ENCODE results near the gene ARPP19. TPM values are rescaled to one million over a fixed set of nuclear protein-coding genes. Genes with fewer than 3 reads are reported as not detected.

The ARPP19 gene
- total and polyA plus RNA-seq, 4 donors: 12.1 to 55.6 (median 31.7) TPM

DNA sequence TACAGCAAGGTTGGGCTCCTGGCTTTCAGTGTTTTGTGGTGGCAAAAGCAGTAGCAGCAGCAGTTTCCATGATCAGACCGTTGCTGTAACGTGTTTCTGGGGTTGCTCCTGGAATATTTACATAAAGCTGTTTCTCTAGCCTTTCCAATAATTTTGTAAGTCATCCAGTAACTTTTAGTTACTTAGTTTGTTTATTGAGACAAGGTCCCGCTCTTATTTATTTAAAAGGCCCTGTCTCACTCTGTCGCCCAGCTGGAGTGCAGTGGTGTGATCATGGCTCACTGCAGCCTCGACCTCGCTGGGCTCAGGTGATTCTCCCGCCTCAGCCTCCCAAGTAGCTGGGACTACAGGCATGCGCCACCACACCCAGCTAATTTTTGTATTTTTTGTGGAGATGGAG lies 31.4 kb downstream of the ARPP19 start (continued):
- TF ChIP-seq, protein P1, sequence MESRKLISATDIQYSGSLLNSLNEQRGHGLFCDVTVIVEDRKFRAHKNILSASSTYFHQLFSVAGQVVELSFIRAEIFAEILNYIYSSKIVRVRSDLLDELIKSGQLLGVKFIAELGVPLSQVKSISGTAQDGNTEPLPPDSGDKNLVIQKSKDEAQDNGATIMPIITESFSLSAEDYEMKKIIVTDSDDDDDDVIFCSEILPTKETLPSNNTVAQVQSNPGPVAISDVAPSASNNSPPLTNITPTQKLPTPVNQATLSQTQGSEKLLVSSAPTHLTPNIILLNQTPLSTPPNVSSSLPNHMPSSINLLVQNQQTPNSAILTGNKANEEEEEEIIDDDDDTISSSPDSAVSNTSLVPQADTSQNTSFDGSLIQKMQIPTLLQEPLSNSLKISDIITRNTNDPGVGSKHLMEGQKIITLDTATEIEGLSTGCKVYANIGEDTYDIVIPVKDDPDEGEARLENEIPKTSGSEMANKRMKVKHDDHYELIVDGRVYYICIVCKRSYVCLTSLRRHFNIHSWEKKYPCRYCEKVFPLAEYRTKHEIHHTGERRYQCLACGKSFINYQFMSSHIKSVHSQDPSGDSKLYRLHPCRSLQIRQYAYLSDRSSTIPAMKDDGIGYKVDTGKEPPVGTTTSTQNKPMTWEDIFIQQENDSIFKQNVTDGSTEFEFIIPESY (IDR thresholded peaks at IDR 0.05): peak; percentile 27
- TF ChIP-seq FOXA1 (IDR thresholded peaks at IDR 0.05) (no peak), RXRA (IDR thresholded peaks at IDR 0.05) (peak in 1 of 2 donors; percentile 39)

DNA sequence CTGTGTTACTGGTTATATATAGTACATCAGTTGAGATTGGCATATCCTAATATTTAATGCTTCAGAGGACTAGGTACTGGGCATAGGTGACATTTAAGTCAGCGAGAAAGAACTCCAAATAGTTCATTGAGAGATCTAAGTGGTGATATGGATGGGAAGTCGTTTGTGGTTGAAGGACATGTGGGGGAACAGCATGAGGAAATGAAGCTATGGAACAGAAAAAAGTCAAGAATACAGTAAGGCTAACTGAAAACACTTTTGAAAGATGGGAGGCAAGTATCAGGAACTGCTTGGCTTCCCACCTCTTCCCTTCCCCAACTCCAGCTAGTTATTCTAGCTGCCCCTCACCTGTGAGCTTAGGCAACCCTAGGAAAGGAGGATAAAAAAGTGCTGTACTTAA lies 36.4 kb downstream of the ARPP19 start:
- no peak for DNase-seq (ENCODE audit: low spot score)
- WGBS: 69% methylated on average over 2 of the region's 2 CpGs
- no peaks in the 10 kb centered on the region for H3K27me3 ChIP-seq (ENCODE audit: control insufficient read depth in 4 of 4, insufficient read depth in 4 of 4, low read length in 3 of 4)

More for the DNA sequence above, 36.4 kb downstream of the ARPP19 start:
- Histone ChIP-seq H3K9ac (ENCODE audit: low read depth in 1 of 2, low read length in 2 of 2) (no peak overlapping the region), H3K4me3 (ENCODE audit: low read depth in 1 of 3, low read length in 3 of 3) (no peak overlapping the region), H3K27ac (ENCODE audit: low read depth in 1 of 2, low read length in 2 of 2) (no peak overlapping the region), H3K4me1 (ENCODE audit: control insufficient read depth in 4 of 4, insufficient read depth in 4 of 4, low read length in 3 of 4) (peaks cover 8 to 21% (median 14%) of the 10 kb centered on the region in 4 donors), H3K36me3 (ENCODE audit: control insufficient read depth in 4 of 4, insufficient read depth in 3 of 4, low read depth in 1 of 4, low read length in 3 of 4) (no peaks in the 10 kb centered on the region), H3K9me3 (ENCODE audit: control insufficient read depth in 4 of 4, low read length in 3 of 4) (no peaks in the 10 kb centered on the region)
- TF ChIP-seq, protein P2, sequence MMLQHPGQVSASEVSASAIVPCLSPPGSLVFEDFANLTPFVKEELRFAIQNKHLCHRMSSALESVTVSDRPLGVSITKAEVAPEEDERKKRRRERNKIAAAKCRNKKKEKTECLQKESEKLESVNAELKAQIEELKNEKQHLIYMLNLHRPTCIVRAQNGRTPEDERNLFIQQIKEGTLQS (IDR thresholded peaks at IDR 0.05): no peak
- TF ChIP-seq NR2F2 (IDR thresholded peaks at IDR 0.05) (no peak), FOXA1 (IDR thresholded peaks at IDR 0.05) (no peak), HNF4A (conservative IDR thresholded peaks at IDR 0.05) (no peak), FOXA2 (IDR thresholded peaks at IDR 0.05) (no peak), YY1 (IDR thresholded peaks at IDR 0.05) (no peak), JUND (IDR thresholded peaks at IDR 0.05) (no peak), TAF1 (conservative IDR thresholded peaks at IDR 0.05) (no peak), RAD21 (IDR thresholded peaks at IDR 0.05) (no peak), HNF4G (IDR thresholded peaks at IDR 0.05) (no peak), GABPA (IDR thresholded peaks at IDR 0.05 in 1 of 2, conservative IDR thresholded peaks at IDR 0.05 in 1 of 2) (no peak)
- TF ChIP-seq, protein P3, sequence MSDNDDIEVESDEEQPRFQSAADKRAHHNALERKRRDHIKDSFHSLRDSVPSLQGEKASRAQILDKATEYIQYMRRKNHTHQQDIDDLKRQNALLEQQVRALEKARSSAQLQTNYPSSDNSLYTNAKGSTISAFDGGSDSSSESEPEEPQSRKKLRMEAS (IDR thresholded peaks at IDR 0.05): no peak
- TF ChIP-seq, protein P1 (IDR thresholded peaks at IDR 0.05): no peak
- TF ChIP-seq, protein P4, sequence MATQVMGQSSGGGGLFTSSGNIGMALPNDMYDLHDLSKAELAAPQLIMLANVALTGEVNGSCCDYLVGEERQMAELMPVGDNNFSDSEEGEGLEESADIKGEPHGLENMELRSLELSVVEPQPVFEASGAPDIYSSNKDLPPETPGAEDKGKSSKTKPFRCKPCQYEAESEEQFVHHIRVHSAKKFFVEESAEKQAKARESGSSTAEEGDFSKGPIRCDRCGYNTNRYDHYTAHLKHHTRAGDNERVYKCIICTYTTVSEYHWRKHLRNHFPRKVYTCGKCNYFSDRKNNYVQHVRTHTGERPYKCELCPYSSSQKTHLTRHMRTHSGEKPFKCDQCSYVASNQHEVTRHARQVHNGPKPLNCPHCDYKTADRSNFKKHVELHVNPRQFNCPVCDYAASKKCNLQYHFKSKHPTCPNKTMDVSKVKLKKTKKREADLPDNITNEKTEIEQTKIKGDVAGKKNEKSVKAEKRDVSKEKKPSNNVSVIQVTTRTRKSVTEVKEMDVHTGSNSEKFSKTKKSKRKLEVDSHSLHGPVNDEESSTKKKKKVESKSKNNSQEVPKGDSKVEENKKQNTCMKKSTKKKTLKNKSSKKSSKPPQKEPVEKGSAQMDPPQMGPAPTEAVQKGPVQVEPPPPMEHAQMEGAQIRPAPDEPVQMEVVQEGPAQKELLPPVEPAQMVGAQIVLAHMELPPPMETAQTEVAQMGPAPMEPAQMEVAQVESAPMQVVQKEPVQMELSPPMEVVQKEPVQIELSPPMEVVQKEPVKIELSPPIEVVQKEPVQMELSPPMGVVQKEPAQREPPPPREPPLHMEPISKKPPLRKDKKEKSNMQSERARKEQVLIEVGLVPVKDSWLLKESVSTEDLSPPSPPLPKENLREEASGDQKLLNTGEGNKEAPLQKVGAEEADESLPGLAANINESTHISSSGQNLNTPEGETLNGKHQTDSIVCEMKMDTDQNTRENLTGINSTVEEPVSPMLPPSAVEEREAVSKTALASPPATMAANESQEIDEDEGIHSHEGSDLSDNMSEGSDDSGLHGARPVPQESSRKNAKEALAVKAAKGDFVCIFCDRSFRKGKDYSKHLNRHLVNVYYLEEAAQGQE (IDR thresholded peaks at IDR 0.05): no peak

Measured in liver (tissue), 9 donors.